SK-N-SH treated with all-trans-retinoic acid at 6 μM for 48 hours (cell line): ENCODE data around the gene PLXND1.

Experiments used
- ESRRG ChIP-seq: fragments of 250-450 bp; sonication (Bioruptor Pico); IDR thresholded peaks from 2 replicates; pipeline ENCODE4 v1.6.1; 2021; ENCODE audit warnings: mild to moderate bottlenecking
- ISL1 ChIP-seq: fragments of 250-450 bp; sonication (Bioruptor Pico); IDR thresholded peaks from 2 replicates; pipeline ENCODE4 v2.1.2; 2022; ENCODE audit warnings: mild to moderate bottlenecking, moderate library complexity
- OSR1 ChIP-seq: fragments of 250-450 bp; sonication (Bioruptor Pico); IDR thresholded peaks from 2 replicates; pipeline ENCODE4 v1.8.0; 2022; ENCODE audit warnings: moderate library complexity, mild to moderate bottlenecking, inconsistent platforms
- SNAI2 ChIP-seq: fragments of 250-450 bp; sonication (Bioruptor Pico); IDR thresholded peaks from 2 replicates; pipeline ENCODE4 v1.5.0; 2020; ENCODE audit warnings: mild to moderate bottlenecking, moderate library complexity
- TCF4 ChIP-seq: fragments of 250-450 bp; sonication (Bioruptor Pico); IDR thresholded peaks from 2 replicates; pipeline ENCODE4 v1.8.0; 2021; ENCODE audit warnings: mild to moderate bottlenecking, moderate library complexity, borderline replicate concordance
- ZC3H10 ChIP-seq: fragments of 250-450 bp; sonication (Bioruptor Pico); IDR thresholded peaks from 2 replicates; pipeline ENCODE4 v1.5.1; 2021; ENCODE audit warnings: mild to moderate bottlenecking, moderate library complexity
- ZFP3 ChIP-seq: fragments of 250-450 bp; sonication (Bioruptor Pico); IDR thresholded peaks from 2 replicates; pipeline ENCODE4 v1.5.0; 2020; ENCODE audit warnings: mild to moderate bottlenecking, moderate library complexity
- ZNF565 ChIP-seq: fragments of 450-650 bp; formaldehyde crosslinking; conservative IDR thresholded peaks from 2 replicates; pipeline ENCODE4 v1.5.0; 2020; ENCODE audit warnings: low read depth, mild to moderate bottlenecking, moderate library complexity
- TF ChIP-seq, protein P1 (sequence below): fragments of 250-450 bp; sonication (Bioruptor Pico); IDR thresholded peaks from 2 replicates; pipeline ENCODE4 v1.5.0; 2020; ENCODE audit warnings: mild to moderate bottlenecking, moderate library complexity
- TF ChIP-seq, protein P2 (sequence below): fragments of 250-450 bp; sonication (Bioruptor Pico); IDR thresholded peaks from 2 replicates; pipeline ENCODE4 v1.8.0; 2020; ENCODE audit warnings: mild to moderate bottlenecking, moderate library complexity, borderline replicate concordance

DNA sequence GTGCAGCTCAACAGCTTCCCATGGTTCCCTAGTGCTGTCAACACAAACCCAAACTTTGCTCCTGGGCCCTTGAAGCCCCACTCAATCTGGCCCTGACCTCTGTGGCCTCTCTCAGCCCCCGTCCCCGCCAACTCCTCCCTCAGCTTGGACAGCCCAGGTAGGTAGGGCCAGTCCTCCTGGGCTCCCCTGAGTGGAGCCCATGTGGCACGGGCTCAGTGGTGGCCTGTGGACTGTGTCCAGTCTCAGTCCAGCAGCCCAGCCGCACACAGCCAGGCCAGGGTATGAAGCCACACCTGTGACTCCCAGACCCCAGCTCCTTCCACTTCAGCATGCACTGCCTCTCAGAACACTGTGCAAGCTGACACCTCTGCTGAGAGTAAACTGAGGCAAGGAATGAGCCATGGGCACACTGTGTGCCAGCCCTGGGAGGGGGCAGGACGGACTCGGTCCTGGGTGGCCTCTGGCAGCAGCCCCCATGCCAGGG is 11.5 kb downstream of the PLXND1 start:
- TF ChIP-seq SNAI2 (CRISPR knock-in tag) = no peak
- no peak for TF ChIP-seq ESRRG (CRISPR knock-in tag)
- TF ChIP-seq ZNF565 = no peak
- TF ChIP-seq ZFP3 (CRISPR knock-in tag) = no peak
- no peak for TF ChIP-seq OSR1 (CRISPR knock-in tag)
- TF ChIP-seq ISL1 (CRISPR knock-in tag) = no peak
- no peak for TF ChIP-seq TCF4 (CRISPR knock-in tag)
- no peak for TF ChIP-seq ZC3H10 (CRISPR knock-in tag)
- TF ChIP-seq, protein P1, sequence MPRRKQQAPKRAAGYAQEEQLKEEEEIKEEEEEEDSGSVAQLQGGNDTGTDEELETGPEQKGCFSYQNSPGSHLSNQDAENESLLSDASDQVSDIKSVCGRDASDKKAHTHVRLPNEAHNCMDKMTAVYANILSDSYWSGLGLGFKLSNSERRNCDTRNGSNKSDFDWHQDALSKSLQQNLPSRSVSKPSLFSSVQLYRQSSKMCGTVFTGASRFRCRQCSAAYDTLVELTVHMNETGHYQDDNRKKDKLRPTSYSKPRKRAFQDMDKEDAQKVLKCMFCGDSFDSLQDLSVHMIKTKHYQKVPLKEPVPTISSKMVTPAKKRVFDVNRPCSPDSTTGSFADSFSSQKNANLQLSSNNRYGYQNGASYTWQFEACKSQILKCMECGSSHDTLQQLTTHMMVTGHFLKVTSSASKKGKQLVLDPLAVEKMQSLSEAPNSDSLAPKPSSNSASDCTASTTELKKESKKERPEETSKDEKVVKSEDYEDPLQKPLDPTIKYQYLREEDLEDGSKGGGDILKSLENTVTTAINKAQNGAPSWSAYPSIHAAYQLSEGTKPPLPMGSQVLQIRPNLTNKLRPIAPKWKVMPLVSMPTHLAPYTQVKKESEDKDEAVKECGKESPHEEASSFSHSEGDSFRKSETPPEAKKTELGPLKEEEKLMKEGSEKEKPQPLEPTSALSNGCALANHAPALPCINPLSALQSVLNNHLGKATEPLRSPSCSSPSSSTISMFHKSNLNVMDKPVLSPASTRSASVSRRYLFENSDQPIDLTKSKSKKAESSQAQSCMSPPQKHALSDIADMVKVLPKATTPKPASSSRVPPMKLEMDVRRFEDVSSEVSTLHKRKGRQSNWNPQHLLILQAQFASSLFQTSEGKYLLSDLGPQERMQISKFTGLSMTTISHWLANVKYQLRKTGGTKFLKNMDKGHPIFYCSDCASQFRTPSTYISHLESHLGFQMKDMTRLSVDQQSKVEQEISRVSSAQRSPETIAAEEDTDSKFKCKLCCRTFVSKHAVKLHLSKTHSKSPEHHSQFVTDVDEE (CRISPR knock-in tag) = no peak
- TF ChIP-seq, protein P2, sequence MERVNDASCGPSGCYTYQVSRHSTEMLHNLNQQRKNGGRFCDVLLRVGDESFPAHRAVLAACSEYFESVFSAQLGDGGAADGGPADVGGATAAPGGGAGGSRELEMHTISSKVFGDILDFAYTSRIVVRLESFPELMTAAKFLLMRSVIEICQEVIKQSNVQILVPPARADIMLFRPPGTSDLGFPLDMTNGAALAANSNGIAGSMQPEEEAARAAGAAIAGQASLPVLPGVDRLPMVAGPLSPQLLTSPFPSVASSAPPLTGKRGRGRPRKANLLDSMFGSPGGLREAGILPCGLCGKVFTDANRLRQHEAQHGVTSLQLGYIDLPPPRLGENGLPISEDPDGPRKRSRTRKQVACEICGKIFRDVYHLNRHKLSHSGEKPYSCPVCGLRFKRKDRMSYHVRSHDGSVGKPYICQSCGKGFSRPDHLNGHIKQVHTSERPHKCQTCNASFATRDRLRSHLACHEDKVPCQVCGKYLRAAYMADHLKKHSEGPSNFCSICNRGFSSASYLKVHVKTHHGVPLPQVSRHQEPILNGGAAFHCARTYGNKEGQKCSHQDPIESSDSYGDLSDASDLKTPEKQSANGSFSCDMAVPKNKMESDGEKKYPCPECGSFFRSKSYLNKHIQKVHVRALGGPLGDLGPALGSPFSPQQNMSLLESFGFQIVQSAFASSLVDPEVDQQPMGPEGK = no peak
